Pancreas (tissue), 10 donors: Measurements from ENCODE around the gene CASZ1. TPM values are rescaled to one million over a fixed set of nuclear protein-coding genes. Genes with fewer than 3 reads are reported as not detected.

Experiments
- ATAC-seq, 4 donors: fragments of 200-7000 bp; cut with Tn5 transposase; one replicate each; pipeline versions ENCODE4 v1.8.0 to v1.9.1; 2020; ENCODE audit warnings: mild to moderate bottlenecking in 4 of 4, moderate library complexity in 4 of 4
- DNase-seq, 6 donors: peaks; one replicate each; pipeline ENCODE4 v3.0.0-alpha.2; 2020
- FAIRE-seq: peaks from 2 replicates; lab custom pipeline; 2012; peaks lifted over from hg19 to GRCh38; lab: Jason Lieb, UNC
- H3K27ac ChIP-seq, 4 donors: fragments of 200-600 bp; sonication (generic); 1 replicate in 3 of 4; 2 replicates in 1 of 4; pipeline versions ENCODE4 v1.5.0 to v1.8.0; 2020
- H3K27me3 ChIP-seq, 4 donors: fragments of 200-600 bp; one replicate each; pipeline ENCODE4 v1.8.0; 2021
- H3K36me3 ChIP-seq, 3 donors: fragments of 200-600 bp; sonication (generic) in 1 of 3; one replicate each; pipeline versions ENCODE4 v1.5.0 to v1.8.0; 2020 to 2021
- H3K4me1 ChIP-seq, 3 donors: fragments of 200-600 bp; one replicate each; pipeline ENCODE4 v1.8.0; 2021
- H3K4me3 ChIP-seq, 4 donors: fragments of 200-600 bp; sonication (generic) in 2 of 4; one replicate each; pipeline versions ENCODE4 v1.5.0 to v1.8.0; 2020 to 2021
- H3K9me3 ChIP-seq, 4 donors: fragments of 200-600 bp; one replicate each; pipeline ENCODE4 v1.8.0; 2021
- WGBS, 2 donors: extraction: QIAGEN DNeasy Blood & Tissue Kit; methylation state at CpG; one replicate each; pipeline ENCODE4 v1.1.7; 2013; 5-methylcytosine and 5-hydroxymethylcytosine counted together
- intact Hi-C, 3 donors: fragments of 100-400 bp; cut with DNase I; formaldehyde crosslinking; loops; one replicate each; pipeline versions ENCODE4 v1.11.1 to v1.14.2; 2022
- polyA plus RNA-seq, 2 donors: library from polyadenylated mRNA; stranded (reverse); fragments of 200-250 nt; gene quantifications; one replicate each; pipeline ENCODE4 v1.2.3, GENCODE V29; 2013
- total RNA-seq, 6 donors: library from RNA; stranded (reverse); fragmentation: NEBNext Ultra II Directional in 4 of 6; extraction: Animal tissue kit (Norgen Biotek cat#: 25700) in 4 of 6; gene quantifications; one replicate each; pipeline versions ENCODE4 v1.2.1 to v1.2.4, GENCODE V29; 2021 to 2023
- TF ChIP-seq, protein P1 (sequence below), 4 donors: fragments of 200-600 bp; sonication (generic) in 3 of 4; IDR thresholded peaks; one replicate each; pipeline versions ENCODE4 v1.5.0 to v1.8.0; 2021; ENCODE audit warnings: antibody characterized with exemption in 4 of 4
- donor health status: healthy with polysubstance abuse.
- donor health status: DM: no; HTN: no; CAD: no; lungs with moderate emphysema.
- donor health status: DM: no; HTN: no; CAD: no.
- donor health status: control.
- donor health status: control.
- donor health status: Bipolar disorder and iron deficiency.
- donor health status: DM: yes; HTN: yes; CAD: no.
- donor health status: DM: no; HTN: no; CAD: no.
- donor health status: DM: no; HTN: no; CAD: no.
- donor health status: DM: yes; HTN: yes; CAD: no.

CASZ1 gene
- total and polyA plus RNA-seq, 8 donors, result 6.7 to 18.9 (median 13.8) TPM

DNA sequence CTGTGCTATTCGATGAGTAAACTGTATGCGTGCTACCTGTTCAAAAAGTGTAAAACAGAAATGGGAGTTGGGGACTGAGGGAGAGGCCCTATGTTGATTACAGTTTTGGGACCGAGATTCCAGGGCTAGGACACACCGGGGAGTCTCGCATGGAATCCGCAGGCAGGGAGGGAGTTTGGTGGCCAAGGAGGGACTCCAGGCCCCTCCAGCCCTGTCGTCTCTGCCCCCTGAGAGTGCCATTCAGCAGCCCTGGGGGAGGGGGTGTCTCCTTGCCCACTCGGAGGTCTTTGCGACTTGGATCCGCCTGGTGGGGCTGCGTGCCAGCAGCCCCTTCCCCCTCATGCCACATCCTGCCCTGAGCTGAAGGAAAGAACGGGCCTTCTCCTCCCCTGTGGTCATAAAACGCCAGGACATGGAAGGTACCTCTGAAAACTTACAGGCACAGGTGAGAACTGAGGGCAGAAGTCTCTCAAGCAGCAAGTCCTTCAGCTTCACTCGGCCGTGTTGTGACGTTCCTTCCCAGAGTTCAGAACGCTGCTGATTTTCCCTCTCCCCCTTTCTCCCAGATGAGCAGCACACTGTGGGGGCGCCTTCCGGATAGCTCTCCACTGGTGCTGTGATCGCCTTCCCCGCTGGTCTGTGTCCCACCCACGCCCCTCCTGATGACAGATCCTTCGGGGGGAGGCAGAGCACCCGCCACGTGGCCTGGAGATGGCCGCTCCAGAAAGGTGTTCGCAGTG is 180.3 kb downstream of the CASZ1 start:
- Histone ChIP-seq H3K4me1 (no peaks in the 10 kb centered on the region), H3K27ac (no peak overlapping the region), H3K4me3 (no peak overlapping the region), H3K9me3 (no peaks in the 10 kb centered on the region), H3K27me3 (no peaks in the 10 kb centered on the region), H3K36me3 (no peaks in the 10 kb centered on the region)
- 91 to 94% methylated on average over 27 of the region's 27 CpGs for WGBS, 2 donors
- ATAC-seq, result no peak
- intact Hi-C loops, result loop anchor here in 1 of 3 donors (10.0 kb wide), 1 partner anchor 71 kb away; no protein-coding TSS in a partner anchor
- no peak for FAIRE-seq
- peak in 2 of 6 donors; percentile 44 for DNase-seq
- TF ChIP-seq, protein P1, sequence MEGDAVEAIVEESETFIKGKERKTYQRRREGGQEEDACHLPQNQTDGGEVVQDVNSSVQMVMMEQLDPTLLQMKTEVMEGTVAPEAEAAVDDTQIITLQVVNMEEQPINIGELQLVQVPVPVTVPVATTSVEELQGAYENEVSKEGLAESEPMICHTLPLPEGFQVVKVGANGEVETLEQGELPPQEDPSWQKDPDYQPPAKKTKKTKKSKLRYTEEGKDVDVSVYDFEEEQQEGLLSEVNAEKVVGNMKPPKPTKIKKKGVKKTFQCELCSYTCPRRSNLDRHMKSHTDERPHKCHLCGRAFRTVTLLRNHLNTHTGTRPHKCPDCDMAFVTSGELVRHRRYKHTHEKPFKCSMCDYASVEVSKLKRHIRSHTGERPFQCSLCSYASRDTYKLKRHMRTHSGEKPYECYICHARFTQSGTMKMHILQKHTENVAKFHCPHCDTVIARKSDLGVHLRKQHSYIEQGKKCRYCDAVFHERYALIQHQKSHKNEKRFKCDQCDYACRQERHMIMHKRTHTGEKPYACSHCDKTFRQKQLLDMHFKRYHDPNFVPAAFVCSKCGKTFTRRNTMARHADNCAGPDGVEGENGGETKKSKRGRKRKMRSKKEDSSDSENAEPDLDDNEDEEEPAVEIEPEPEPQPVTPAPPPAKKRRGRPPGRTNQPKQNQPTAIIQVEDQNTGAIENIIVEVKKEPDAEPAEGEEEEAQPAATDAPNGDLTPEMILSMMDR (IDR thresholded peaks at IDR 0.05), result no peak

DNA sequence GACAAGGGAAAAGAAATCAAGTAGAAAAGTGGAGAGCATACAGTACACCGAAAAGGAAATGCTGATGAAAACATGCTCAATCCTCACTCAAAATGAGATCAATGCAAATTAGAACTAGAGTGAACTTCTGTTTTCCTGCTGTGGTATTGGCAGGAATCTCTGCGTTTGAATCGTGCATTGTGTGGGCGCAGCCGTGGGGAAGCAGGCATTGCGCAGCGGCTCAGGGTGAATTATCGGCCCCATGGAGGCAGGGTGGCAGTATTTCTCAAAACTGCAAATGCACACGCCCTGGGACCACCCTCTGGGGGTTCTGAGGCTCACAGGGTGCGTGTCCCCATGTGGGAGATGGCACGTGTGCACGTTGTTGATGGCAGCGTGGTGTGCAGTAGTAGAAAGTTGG is 181.1 kb downstream of the CASZ1 start:
- Histone ChIP-seq H3K27ac (no peak overlapping the region), H3K4me3 (no peak overlapping the region), H3K9me3 (no peaks in the 10 kb centered on the region), H3K36me3 (no peaks in the 10 kb centered on the region), H3K27me3 (no peaks in the 10 kb centered on the region), H3K4me1 (no peaks in the 10 kb centered on the region)
- peak in 1 of 6 donors; percentile 35 for DNase-seq
- no peak for FAIRE-seq
- intact Hi-C loops, result loop anchor here in 1 of 3 donors (10.0 kb wide), 1 partner anchor 71 kb away; no protein-coding TSS in a partner anchor
- TF ChIP-seq, protein P1 (IDR thresholded peaks at IDR 0.05), result no peak
- 93 to 95% methylated on average over 13 of the region's 13 CpGs for WGBS, 2 donors
- ATAC-seq, result no peak

DNA sequence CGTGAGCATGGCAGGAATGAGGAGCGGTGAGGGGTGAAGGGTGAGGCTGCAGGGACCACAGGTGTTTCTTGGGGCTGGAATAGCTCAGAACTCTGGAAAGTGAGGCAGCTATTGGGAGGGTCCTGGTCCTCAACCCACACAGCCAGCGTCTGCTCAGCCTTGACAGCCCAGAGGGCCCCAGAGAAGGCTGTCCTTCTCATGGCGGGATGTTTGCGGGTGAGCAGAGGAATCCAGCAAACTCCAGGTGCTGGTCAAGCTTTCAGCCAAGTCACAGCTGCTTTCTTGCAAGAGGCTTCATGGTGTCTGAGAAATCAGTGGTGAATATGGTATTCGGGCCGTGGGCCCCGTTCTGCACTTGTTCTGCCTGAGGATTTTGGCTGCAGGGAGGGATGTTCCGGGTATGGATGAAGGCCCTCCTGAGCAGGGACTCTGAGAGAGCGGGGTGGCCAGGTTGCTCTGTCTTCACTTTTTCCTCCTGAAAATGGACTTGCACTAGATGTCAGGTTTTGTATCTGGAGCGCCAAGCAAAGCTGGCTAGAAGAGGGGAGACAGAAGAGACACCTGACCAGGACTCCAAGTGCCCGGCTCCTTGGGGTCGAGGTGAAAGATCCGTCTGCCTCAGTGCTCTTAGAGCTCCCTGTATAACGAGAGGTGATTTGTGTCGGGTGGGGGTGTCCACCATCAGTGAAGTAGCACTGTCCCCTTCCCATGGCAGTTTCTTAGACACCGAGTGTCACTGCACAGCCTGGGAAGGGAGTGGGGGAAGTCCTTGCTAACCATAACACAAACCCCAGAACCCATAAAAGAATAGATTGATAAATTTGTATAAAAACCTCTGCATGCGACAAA is 181.8 kb downstream of the CASZ1 start:
- TF ChIP-seq, protein P1 (IDR thresholded peaks at IDR 0.05), result no peak

DNA sequence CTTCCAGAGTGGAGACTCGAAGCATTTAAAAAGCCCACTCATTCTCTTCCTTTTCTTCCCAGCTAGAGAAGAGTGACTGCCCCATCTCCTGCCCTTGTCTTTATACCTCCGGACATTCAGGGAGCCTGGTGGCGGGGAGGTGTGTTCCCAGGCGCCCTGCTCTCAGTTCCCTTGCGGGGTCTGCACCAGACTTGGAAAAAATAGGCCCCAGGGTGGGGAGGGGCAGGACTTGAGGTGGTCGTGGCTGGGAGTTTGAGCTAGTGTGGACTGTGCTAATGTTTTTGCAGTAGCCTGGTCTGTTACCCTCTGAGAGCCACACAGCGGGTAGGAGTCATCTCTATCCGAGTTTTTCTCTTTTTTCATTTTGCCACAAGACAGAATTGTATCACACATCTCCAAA is 182.6 kb downstream of the CASZ1 start:
- H3K9me3 ChIP-seq, result no peaks in the 10 kb centered on the region
- intact Hi-C loops, result loop anchor here in 1 of 3 donors (10.0 kb wide), 1 partner anchor 69 kb away; no protein-coding TSS in a partner anchor
- DNase-seq (no peak), FAIRE-seq (no peak), ATAC-seq (no peak)
- H3K27ac ChIP-seq, result no peak overlapping the region
- no peaks in the 10 kb centered on the region for H3K4me1 ChIP-seq
- TF ChIP-seq, protein P1 (IDR thresholded peaks at IDR 0.05), result no peak
- 87 to 94% methylated on average over 8 of the region's 8 CpGs for WGBS, 2 donors
- no peaks in the 10 kb centered on the region for H3K27me3 ChIP-seq
- no peak overlapping the region for H3K4me3 ChIP-seq
- no peaks in the 10 kb centered on the region for H3K36me3 ChIP-seq

More for the DNA sequence above, 181.8 kb downstream of the CASZ1 start:
- ATAC-seq (no peak), FAIRE-seq (no peak), DNase-seq (peak in 1 of 6 donors; percentile 36)
- Histone ChIP-seq H3K27me3 (no peaks in the 10 kb centered on the region), H3K36me3 (no peaks in the 10 kb centered on the region), H3K4me3 (no peak overlapping the region), H3K9me3 (no peaks in the 10 kb centered on the region), H3K4me1 (no peaks in the 10 kb centered on the region), H3K27ac (no peak overlapping the region)
- WGBS, 2 donors, result 93 to 95% methylated on average over 18 of the region's 18 CpGs
- intact Hi-C loops, result loop anchor here in 1 of 3 donors (10.0 kb wide), 1 partner anchor 70 kb away; no protein-coding TSS in a partner anchor
